OCI-LY1 (cell line): ENCODE data around the gene PTPRN2.

ENCODE experiments used
- H2AFZ ChIP-seq: fragments of 200-600 bp; sonication (generic), shearing (Covaris generic); 2 replicates; pipeline ENCODE4 v1.6.0; 2014; ENCODE audit warnings: antibody characterized with exemption, mild to moderate bottlenecking, low read length
- H3F3A ChIP-seq: fragments of 200-600 bp; sonication (generic), shearing (Covaris generic); 2 replicates; pipeline ENCODE4 v1.6.0; 2014; ENCODE audit warnings: mild to moderate bottlenecking, antibody characterized with exemption, low read length, moderate library complexity; ENCODE audit not compliant: insufficient read depth
- H3K27ac ChIP-seq: fragments of 200-600 bp; sonication (generic); 2 replicates; pipeline ENCODE4 v1.5.1; 2014; ENCODE audit warnings: low read length, mixed run types, mild to moderate bottlenecking, low read depth; ENCODE audit not compliant: poor library complexity, severe bottlenecking
- H3K27me3 ChIP-seq: fragments of 200-600 bp; sonication (generic); 2 replicates; pipeline ENCODE4 v1.6.0; 2014; ENCODE audit warnings: antibody characterized with exemption, mild to moderate bottlenecking, low read length, moderate library complexity; ENCODE audit not compliant: insufficient read depth
- H3K36me3 ChIP-seq: fragments of 200-600 bp; sonication (generic); 2 replicates; pipeline ENCODE4 v1.6.1; 2014; ENCODE audit warnings: mild to moderate bottlenecking, antibody characterized with exemption, low read length, moderate library complexity, mixed read lengths; ENCODE audit not compliant: insufficient read depth
- H3K4me1 ChIP-seq: fragments of 200-600 bp; sonication (generic); 2 replicates; pipeline ENCODE4 v1.5.1; 2014; ENCODE audit warnings: mild to moderate bottlenecking, low read length, moderate library complexity; ENCODE audit not compliant: insufficient read depth, severe bottlenecking
- H3K4me2 ChIP-seq: fragments of 200-600 bp; sonication (generic), shearing (Covaris generic); 2 replicates; pipeline ENCODE4 v1.6.1; 2014; ENCODE audit warnings: low read length
- H3K4me3 ChIP-seq: fragments of 200-600 bp; sonication (generic); 2 replicates; pipeline ENCODE4 v1.5.1; 2014; ENCODE audit warnings: low read length, low read depth, mild to moderate bottlenecking, mixed read lengths; ENCODE audit not compliant: poor library complexity, severe bottlenecking
- H3K79me2 ChIP-seq: fragments of 200-600 bp; shearing (Covaris generic); 2 replicates; pipeline ENCODE4 v1.6.1; 2016; ENCODE audit warnings: mixed run types, low read length, mixed read lengths; ENCODE audit not compliant: insufficient read depth
- H3K9ac ChIP-seq: fragments of 200-600 bp; sonication (generic), shearing (Covaris generic); 2 replicates; pipeline ENCODE4 v1.6.1; 2014; ENCODE audit warnings: mild to moderate bottlenecking, low read length, mixed read lengths
- H3K9me2 ChIP-seq: fragments of 200-600 bp; sonication (generic), shearing (Covaris generic); 2 replicates; pipeline ENCODE4 v1.6.1; 2014; ENCODE audit warnings: low read depth, mild to moderate bottlenecking, low read length, mixed read lengths
- H3K9me3 ChIP-seq: fragments of 200-600 bp; shearing (Covaris generic); 2 replicates; pipeline ENCODE4 v1.6.1; 2014; ENCODE audit warnings: low read length, mixed read lengths
- H4K20me1 ChIP-seq: fragments of 200-600 bp; sonication (generic), shearing (Covaris generic); 2 replicates; pipeline ENCODE4 v1.6.0; 2016; ENCODE audit warnings: mild to moderate bottlenecking, low read length; ENCODE audit not compliant: insufficient read depth
- CTCF ChIP-seq: fragments of 200-600 bp; sonication (generic), shearing (Covaris generic); IDR thresholded peaks from 2 replicates; pipeline ENCODE4 v1.5.1; 2017; ENCODE audit warnings: mild to moderate bottlenecking, antibody characterized with exemption, low read length, moderate library complexity, mixed read lengths
- EZH2 ChIP-seq: fragments of 200-600 bp; sonication (generic), shearing (Covaris generic); IDR thresholded peaks from 2 replicates; pipeline ENCODE4 v1.8.0; 2017; ENCODE audit warnings: borderline replicate concordance, mixed run types, mild to moderate bottlenecking, antibody characterized with exemption, low read length, moderate library complexity, mixed read lengths

PTPRN2 gene

GRCh38 chr7:158614700-158615099 lies 27.1 kb upstream of the PTPRN2 start:
- H3F3A ChIP-seq = no peaks in the 10 kb centered on the region
- H3K79me2 ChIP-seq = no peaks in the 10 kb centered on the region
- no peak overlapping the region for H3K27ac ChIP-seq
- H3K9me2 ChIP-seq = no peaks in the 10 kb centered on the region
- no peaks in the 10 kb centered on the region for H4K20me1 ChIP-seq
- H3K9ac ChIP-seq = no peak overlapping the region
- peaks cover 25% of the 10 kb centered on the region for H3K4me1 ChIP-seq
- H3K4me2 ChIP-seq = no peak overlapping the region
- TF ChIP-seq EZH2 (no peak), CTCF (no peak)
- H2AFZ ChIP-seq = no peak overlapping the region
- H3K27me3 ChIP-seq = no peaks in the 10 kb centered on the region
- no peak overlapping the region for H3K4me3 ChIP-seq
- no peaks in the 10 kb centered on the region for H3K9me3 ChIP-seq
- H3K36me3 ChIP-seq = peaks cover 38% of the 10 kb centered on the region

DNA sequence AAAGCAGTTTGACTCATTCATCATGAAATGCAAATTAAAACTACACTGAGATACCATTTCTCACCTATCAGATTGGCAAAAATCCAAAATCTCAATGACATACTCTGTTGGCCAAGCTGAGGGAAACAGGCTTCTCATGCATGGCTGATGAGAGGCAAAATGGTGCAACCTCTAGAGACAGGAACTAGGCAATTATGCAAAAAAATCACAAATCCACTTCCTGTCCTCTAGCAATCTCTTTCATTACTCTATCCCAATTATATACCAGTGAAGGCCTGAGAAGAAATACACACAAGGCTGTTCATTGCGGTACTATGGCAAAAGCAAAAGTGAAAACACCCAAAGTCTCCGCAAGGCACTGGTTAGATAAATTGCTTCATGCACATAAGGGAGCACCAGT lies 25.9 kb upstream of the PTPRN2 start:
- peak overlapping the region; percentile 20; the same call in 1 of the 2 replicates for H3K4me2 ChIP-seq
- H3K79me2 ChIP-seq = no peaks in the 10 kb centered on the region
- no peaks in the 10 kb centered on the region for H3F3A ChIP-seq
- no peak overlapping the region for H3K4me3 ChIP-seq
- no peaks in the 10 kb centered on the region for H3K9me2 ChIP-seq
- H3K27ac ChIP-seq = peak overlapping the region; percentile 65
- TF ChIP-seq EZH2 (no peak), CTCF (no peak)
- H3K9ac ChIP-seq = no peak overlapping the region
- H3K27me3 ChIP-seq = no peaks in the 10 kb centered on the region
- no peaks in the 10 kb centered on the region for H4K20me1 ChIP-seq
- H3K36me3 ChIP-seq = peaks cover 29% of the 10 kb centered on the region
- H2AFZ ChIP-seq = no peak overlapping the region
- H3K9me3 ChIP-seq = no peaks in the 10 kb centered on the region
- H3K4me1 ChIP-seq = peaks cover 29% of the 10 kb centered on the region

- peaks cover 29% of the 10 kb centered on the region for H3K4me1 ChIP-seq
- peak overlapping the region; percentile 65 for H3K27ac ChIP-seq
- no peaks in the 10 kb centered on the region for H3K27me3 ChIP-seq
- no peaks in the 10 kb centered on the region for H3K79me2 ChIP-seq
- H3K4me3 ChIP-seq = no peak overlapping the region
- no peaks in the 10 kb centered on the region for H3K9me3 ChIP-seq
- no peaks in the 10 kb centered on the region for H3K9me2 ChIP-seq
- H3K4me2 ChIP-seq = no peak overlapping the region
- no peak for TF ChIP-seq CTCF
- no peak for TF ChIP-seq EZH2
- H4K20me1 ChIP-seq = no peaks in the 10 kb centered on the region
- no peak overlapping the region for H2AFZ ChIP-seq
- no peaks in the 10 kb centered on the region for H3F3A ChIP-seq
- no peak overlapping the region for H3K9ac ChIP-seq
- H3K36me3 ChIP-seq = peaks cover 35% of the 10 kb centered on the region
Observed at GRCh38 chr7:158612546-158612945, 24.9 kb upstream of the PTPRN2 start.
